ENCODE measurements around the gene OR7G2. TPM values are rescaled to one million over a fixed set of nuclear protein-coding genes. Genes with fewer than 3 reads are reported as not detected.

OR7G2 gene
- total RNA-seq, 1 experiment from 2014 or later: not detected

DNA sequence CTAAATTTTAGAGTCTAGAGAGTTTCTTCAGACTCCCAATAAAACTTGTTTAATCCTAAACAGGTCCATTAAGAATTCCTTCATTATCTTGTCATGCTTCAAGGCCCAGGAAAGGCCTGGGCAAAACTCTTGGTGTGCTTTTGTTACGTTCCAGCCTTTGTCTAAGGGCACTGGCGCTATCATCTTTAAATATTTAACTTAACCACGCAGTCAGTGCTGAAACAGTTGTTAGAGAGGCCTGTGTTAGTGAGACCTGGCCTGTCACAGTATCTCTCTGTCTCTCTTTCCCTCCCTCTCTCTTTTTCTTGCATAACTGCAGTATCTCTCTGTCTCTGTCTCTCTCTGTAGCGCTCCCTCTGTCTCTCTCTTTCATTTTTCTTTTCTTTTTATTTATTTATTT, 28.6 kb downstream of the OR7G2 start:
- in situ Hi-C loops (cut with HindIII; ENCODE audit: low pct_unique_long_range_greater_than_20kb, low sequenced_read_pairs) (no loop called here), intact Hi-C loops (cut with micrococcal nuclease; ENCODE audit: unreplicated experiment) (loop anchor here (10.0 kb wide), 2 partner anchors 264 to 424 kb away; no protein-coding TSS in a partner anchor)
- Histone ChIP-seq H3K27ac (ENCODE audit: low read length) (peak overlapping the region; percentile 78), H3K9me3 (ENCODE audit: control insufficient read depth, insufficient read depth, low read depth, low read length) (no peaks in the 10 kb centered on the region), H3K27me3 (ENCODE audit: control insufficient read depth, insufficient read depth, low read length) (no peaks in the 10 kb centered on the region), H3K36me3 (ENCODE audit: control insufficient read depth, insufficient read depth, low read length) (no peaks in the 10 kb centered on the region), H3K4me1 (ENCODE audit: control insufficient read depth, insufficient read depth, low read length) (peaks cover 28% of the 10 kb centered on the region), H3K4me3 (ENCODE audit: low read depth in 2 of 2, low read length in 2 of 2) (no peak overlapping the region)
- ATAC-seq (no peak), DNase-seq (ENCODE audit: low read depth, low spot score) (no peak)
- TF ChIP-seq REST (IDR thresholded peaks at IDR 0.05; ENCODE audit: insufficient read depth in 1 of 2, low read depth in 2 of 2, low read length in 1 of 2) (no peak), SIN3A (IDR thresholded peaks at IDR 0.05; ENCODE audit: borderline replicate concordance, insufficient read depth, low read depth, low read length) (no peak)
- ChIA-PET POLR2A (no interaction called here), CTCF (no interaction called here)
- no TSS peak for BruUV-seq (replicated peaks)

DNA sequence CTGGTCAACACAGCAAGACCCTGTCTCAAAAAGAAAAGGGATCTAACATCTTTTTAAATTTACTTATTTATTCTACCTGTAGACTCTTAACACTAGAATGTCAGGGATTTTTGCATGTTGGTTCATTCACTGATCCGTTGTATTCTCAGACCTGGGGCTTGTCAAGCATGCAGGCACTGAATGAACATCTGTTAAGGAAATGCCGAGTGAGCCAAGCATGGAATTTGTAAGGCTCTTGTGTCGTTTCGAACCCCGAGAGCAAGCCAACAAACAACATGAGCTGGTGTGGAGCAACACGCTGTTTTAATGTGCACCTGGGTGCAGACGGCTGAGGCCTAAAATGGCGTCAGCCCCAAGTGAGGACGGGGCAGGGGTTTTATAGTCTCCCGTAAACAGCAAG, 30.4 kb downstream of the OR7G2 start:
- DNase-seq (ENCODE audit: low read depth, low spot score) (no peak), ATAC-seq (no peak)
- POLR2A ChIA-PET: no interaction called here
- H3K4me1 ChIP-seq (ENCODE audit: control insufficient read depth, insufficient read depth, low read length): peaks cover 31% of the 10 kb centered on the region
- no TSS peak for BruUV-seq (replicated peaks)
- in situ Hi-C loops (cut with HindIII; ENCODE audit: low pct_unique_long_range_greater_than_20kb, low sequenced_read_pairs): no loop called here
- no peak for TF ChIP-seq CTCF (IDR thresholded peaks at IDR 0.05)
- TF ChIP-seq TCF7L2 (IDR thresholded peaks at IDR 0.05; ENCODE audit: low read depth, low read length): no peak
- TF ChIP-seq POLR2AphosphoS5 (IDR thresholded peaks at IDR 0.05; ENCODE audit: low read depth, low read length): no peak
- TF ChIP-seq SIN3A (IDR thresholded peaks at IDR 0.05; ENCODE audit: borderline replicate concordance, insufficient read depth, low read depth, low read length): no peak
- TF ChIP-seq REST (IDR thresholded peaks at IDR 0.05; ENCODE audit: insufficient read depth in 1 of 2, low read depth in 2 of 2, low read length in 1 of 2): no peak
- no peaks in the 10 kb centered on the region for H3K36me3 ChIP-seq (ENCODE audit: control insufficient read depth, insufficient read depth, low read length)
- no peak overlapping the region for H3K4me3 ChIP-seq (ENCODE audit: low read depth in 2 of 2, low read length in 2 of 2)
- intact Hi-C loops (cut with micrococcal nuclease; ENCODE audit: unreplicated experiment): loop anchor here (10.0 kb wide), 2 partner anchors 262 to 422 kb away; no protein-coding TSS in a partner anchor
- CTCF ChIA-PET: no interaction called here
- H3K27me3 ChIP-seq (ENCODE audit: control insufficient read depth, insufficient read depth, low read length): no peaks in the 10 kb centered on the region
- no peaks in the 10 kb centered on the region for H3K9me3 ChIP-seq (ENCODE audit: control insufficient read depth, insufficient read depth, low read depth, low read length)
- H3K27ac ChIP-seq (ENCODE audit: low read length): peak overlapping the region; percentile 86
